IMR-90 (cell line): ENCODE measurements around the gene CDC25A. TPM values are rescaled to one million over a fixed set of nuclear protein-coding genes. Genes with fewer than 3 reads are reported as not detected.

Experiments
- ATAC-seq: fragments of 200-7000 bp; cut with Tn5 transposase; 2 replicates; pipeline ENCODE4 v1.9.1; 2020; ENCODE audit warnings: low read depth, mild to moderate bottlenecking, moderate library complexity
- BruUV-seq: library from RNA; stranded (reverse); fragments of 400-500 nt; replicated peaks from 2 replicates; lab custom pipeline; 2021; lab: Mats Ljungman, UMichigan
- CTCF ChIA-PET: fragments of 300-600 bp; formaldehyde crosslinking; extraction: SDS; loops from one replicate; lab custom pipeline; 2021; ENCODE audit warnings: antibody characterized with exemption; lab: Yijun Ruan, JAX
- POLR2A ChIA-PET: fragments of 300-600 bp; sonication (Branson Sonifier 250); formaldehyde crosslinking; loops from one replicate; lab custom pipeline; 2022; ENCODE audit warnings: antibody characterized with exemption; ENCODE audit not compliant: unreplicated experiment; lab: Charles Lee
- DNase-seq: peaks from one replicate; pipeline ENCODE4 v3.0.0; 2013
- H2AFZ ChIP-seq: replicated peaks from 2 replicates; pipeline ENCODE3; 2013; ENCODE audit warnings: low read length, mild to moderate bottlenecking; ENCODE audit not compliant: poor library complexity
- H2AK5ac ChIP-seq: 2 replicates; pipeline ENCODE4 v1.6.1; 2013; ENCODE audit warnings: low read depth, low read length, inconsistent platforms
- H2AK9ac ChIP-seq: replicated peaks from 2 replicates; pipeline ENCODE3; 2013; ENCODE audit warnings: mild to moderate bottlenecking, low read depth, low read length, moderate library complexity; ENCODE audit not compliant: poor library complexity
- H2BK120ac ChIP-seq: 2 replicates; pipeline ENCODE4 v1.6.1; 2013; ENCODE audit warnings: low read depth, low read length, inconsistent platforms
- H2BK15ac ChIP-seq: 3 replicates; pipeline ENCODE4 v1.6.1; 2013; ENCODE audit warnings: low read depth, low read length, inconsistent platforms
- H2BK20ac ChIP-seq: 2 replicates; pipeline ENCODE4 v1.6.1; 2013; ENCODE audit warnings: low read depth, mild to moderate bottlenecking, inconsistent platforms, low read length, moderate library complexity
- H2BK5ac ChIP-seq: 2 replicates; pipeline ENCODE4 v1.6.1; 2013; ENCODE audit warnings: mild to moderate bottlenecking, low read depth, low read length, inconsistent platforms; ENCODE audit not compliant: poor library complexity, severe bottlenecking
- H3K14ac ChIP-seq: replicated peaks from 2 replicates; pipeline ENCODE4 v1.6.1; 2013; ENCODE audit warnings: low read depth, low read length, inconsistent platforms
- H3K18ac ChIP-seq: 2 replicates; pipeline ENCODE4 v1.6.1; 2013; ENCODE audit warnings: low read depth, low read length, control low read depth
- H3K23ac ChIP-seq: 2 replicates; pipeline ENCODE4 v1.6.1; 2013; ENCODE audit warnings: low read depth, low read length, inconsistent platforms
- H3K27ac ChIP-seq: 2 replicates; pipeline ENCODE4 v1.5.1; 2013; ENCODE audit warnings: mild to moderate bottlenecking, control low read depth, low read length; ENCODE audit not compliant: insufficient read depth
- H3K27me3 ChIP-seq: 2 replicates; pipeline ENCODE4 v1.6.1; 2013; ENCODE audit warnings: low read length; ENCODE audit not compliant: control insufficient read depth, insufficient read depth
- H3K36me3 ChIP-seq: 2 replicates; pipeline ENCODE4 v1.6.1; 2013; ENCODE audit warnings: low read length, mixed read lengths; ENCODE audit not compliant: control insufficient read depth, insufficient read depth
- H3K4ac ChIP-seq: 2 replicates; pipeline ENCODE4 v1.6.1; 2013; ENCODE audit warnings: low read depth, low read length, inconsistent platforms
- H3K4me1 ChIP-seq: 2 replicates; pipeline ENCODE4 v1.6.1; 2013; ENCODE audit warnings: low read length, mixed read lengths; ENCODE audit not compliant: control insufficient read depth, insufficient read depth
- H3K4me2 ChIP-seq: 2 replicates; pipeline ENCODE4 v1.6.1; 2013; ENCODE audit warnings: low read depth, mild to moderate bottlenecking, control low read depth, low read length, moderate library complexity
- H3K4me3 ChIP-seq: 2 replicates; pipeline ENCODE4 v1.5.1; 2013; ENCODE audit warnings: low read depth, mild to moderate bottlenecking, control low read depth, low read length, moderate library complexity; ENCODE audit not compliant: insufficient read depth
- H3K56ac ChIP-seq: 2 replicates; pipeline ENCODE4 v1.6.1; 2013; ENCODE audit warnings: low read length, inconsistent platforms; ENCODE audit not compliant: insufficient read depth; ENCODE audit errors: extremely low read depth
- H3K79me1 ChIP-seq, 2 experiments: 2 replicates each; pipeline ENCODE4 v1.6.1; 2013; ENCODE audit warnings: low read length in 2 of 2, inconsistent platforms in 1 of 2, low read depth in 1 of 2
- H3K9ac ChIP-seq: 2 replicates; pipeline ENCODE4 v1.6.1; 2013; ENCODE audit warnings: low read depth, low read length, control low read depth
- H3K9me1 ChIP-seq: 2 replicates; pipeline ENCODE4 v1.6.1; 2013; ENCODE audit warnings: low read length, inconsistent platforms; ENCODE audit not compliant: insufficient read depth
- H3K9me3 ChIP-seq: 2 replicates; pipeline ENCODE4 v1.6.1; 2013; ENCODE audit warnings: low read length; ENCODE audit not compliant: control insufficient read depth, insufficient read depth
- H4K20me1 ChIP-seq: 2 replicates; pipeline ENCODE4 v1.6.1; 2013; ENCODE audit warnings: low read length, inconsistent platforms; ENCODE audit not compliant: insufficient read depth
- H4K5ac ChIP-seq: 2 replicates; pipeline ENCODE4 v1.6.1; 2013; ENCODE audit warnings: mild to moderate bottlenecking, low read depth, low read length, control low read depth
- H4K8ac ChIP-seq, 2 experiments: 2 replicates each; pipeline ENCODE4 v1.6.1; 2013; ENCODE audit warnings: low read depth in 2 of 2, low read length in 2 of 2, control low read depth in 1 of 2, inconsistent platforms in 1 of 2
- H4K91ac ChIP-seq: 2 replicates; pipeline ENCODE4 v1.6.1; 2013; ENCODE audit warnings: low read depth, low read length, inconsistent platforms; ENCODE audit not compliant: insufficient read depth
- BHLHE40 ChIP-seq: fragments of 150-350 bp; IDR thresholded peaks from 2 replicates; pipeline ENCODE4 v1.6.1; 2016; ENCODE audit warnings: mild to moderate bottlenecking, low read depth, low read length
- CEBPB ChIP-seq: IDR thresholded peaks from 2 replicates; pipeline ENCODE4 v1.6.1; 2012; ENCODE audit warnings: low read depth, low read length, improper control_type of control experiment
- CHD1 ChIP-seq: IDR thresholded peaks from 2 replicates; pipeline ENCODE4 v1.6.1; 2012; ENCODE audit warnings: low read depth, low read length, improper control_type of control experiment
- CTCF ChIP-seq: conservative IDR thresholded peaks from 2 replicates; pipeline ENCODE4 v1.5.1; 2012; ENCODE audit warnings: mild to moderate bottlenecking, low read depth, low read length, improper control_type of control experiment
- ELK1 ChIP-seq: fragments of 150-350 bp; IDR thresholded peaks from 2 replicates; pipeline ENCODE4 v1.6.1; 2016; ENCODE audit warnings: low read depth, mild to moderate bottlenecking, low read length, moderate library complexity, borderline replicate concordance
- FOS ChIP-seq: fragments of 150-350 bp; IDR thresholded peaks from 2 replicates; pipeline ENCODE4 v1.6.1; 2016; ENCODE audit warnings: low read depth, low read length
- MAFK ChIP-seq: IDR thresholded peaks from 2 replicates; pipeline ENCODE4 v1.6.1; 2012; ENCODE audit warnings: low read depth, low read length, improper control_type of control experiment
- MAZ ChIP-seq: IDR thresholded peaks from 2 replicates; pipeline ENCODE4 v1.6.1; 2012; ENCODE audit warnings: low read depth, mild to moderate bottlenecking, low read length, improper control_type of control experiment, moderate library complexity, borderline replicate concordance
- MXI1 ChIP-seq: IDR thresholded peaks from 2 replicates; pipeline ENCODE4 v1.6.1; 2012; ENCODE audit warnings: low read depth, mild to moderate bottlenecking, low read length, moderate library complexity, borderline replicate concordance
- NFE2L2 ChIP-seq: fragments of 150-350 bp; IDR thresholded peaks from 2 replicates; pipeline ENCODE4 v1.6.1; 2016; ENCODE audit warnings: low read depth, mild to moderate bottlenecking, low read length
- POLR2A ChIP-seq: IDR thresholded peaks from 2 replicates; pipeline ENCODE4 v1.6.1; 2012; ENCODE audit warnings: mild to moderate bottlenecking, low read depth, low read length
- RAD21 ChIP-seq: IDR thresholded peaks from 2 replicates; pipeline ENCODE4 v1.6.1; 2012; ENCODE audit warnings: low read length, improper control_type of control experiment
- RCOR1 ChIP-seq: IDR thresholded peaks from 2 replicates; pipeline ENCODE4 v1.6.1; 2012; ENCODE audit warnings: mild to moderate bottlenecking, low read length, improper control_type of control experiment; ENCODE audit not compliant: insufficient replicate concordance
- RFX5 ChIP-seq: IDR thresholded peaks from 2 replicates; pipeline ENCODE4 v1.8.0; 2012; ENCODE audit warnings: low read depth, mild to moderate bottlenecking, low read length, moderate library complexity
- SMC3 ChIP-seq: fragments of 150-350 bp; IDR thresholded peaks from 2 replicates; pipeline ENCODE4 v1.6.1; 2016; ENCODE audit warnings: low read depth, mild to moderate bottlenecking, antibody characterized with exemption, low read length, moderate library complexity
- USF2 ChIP-seq: fragments of 150-350 bp; IDR thresholded peaks from 2 replicates; pipeline ENCODE4 v1.6.1; 2017; ENCODE audit warnings: mild to moderate bottlenecking, antibody characterized with exemption, low read length, low read depth
- WGBS, 2 experiments: methylation state at CpG; one replicate each; pipeline versions ENCODE4 v1.1.5 to v1.1.7; 2013; ENCODE audit warnings: missing lambda C conversion rate in 2 of 2; ENCODE audit not compliant: insufficient read length in 1 of 2; ENCODE audit errors: extremely low coverage in 2 of 2; 5-methylcytosine and 5-hydroxymethylcytosine counted together
- dilution Hi-C: fragments of 300-500 bp; cut with HindIII; formaldehyde crosslinking; loops from one replicate; pipeline ENCODE4 v1.14.3; 2018; ENCODE audit warnings: low sequenced_read_pairs; ENCODE audit not compliant: unreplicated experiment
- in situ Hi-C: fragments of 300-500 bp; cut with MboI; formaldehyde crosslinking; loops from 3 replicates; pipeline ENCODE4 v1.14.3; 2019; ENCODE audit warnings: low sequenced_read_pairs, inconsistent platforms, mixed read lengths
- intact Hi-C: fragments of 100-400 bp; cut with micrococcal nuclease; formaldehyde crosslinking; loops from 2 replicates; pipeline ENCODE4 v1.10.0; 2022
- polyA plus RNA-seq, 3 experiments: library from polyadenylated mRNA; depleted of rRNA; stranded (reverse); fragments of >200 nt; gene quantifications; 2 replicates each; pipeline ENCODE4 v1.2.3, GENCODE V29; 2012; ENCODE audit warnings: low replicate concordance in 1 of 3
- total RNA-seq: library from RNA; depleted of rRNA; stranded (reverse); fragments of >200 nt; gene quantifications from 2 replicates; pipeline ENCODE4 v1.2.3, GENCODE V29; 2012

Gene CDC25A
- total and polyA plus RNA-seq, 2 of the 4 experiments (the other 2 are of a cell fraction), result 4.2 to 10.6 TPM

DNA sequence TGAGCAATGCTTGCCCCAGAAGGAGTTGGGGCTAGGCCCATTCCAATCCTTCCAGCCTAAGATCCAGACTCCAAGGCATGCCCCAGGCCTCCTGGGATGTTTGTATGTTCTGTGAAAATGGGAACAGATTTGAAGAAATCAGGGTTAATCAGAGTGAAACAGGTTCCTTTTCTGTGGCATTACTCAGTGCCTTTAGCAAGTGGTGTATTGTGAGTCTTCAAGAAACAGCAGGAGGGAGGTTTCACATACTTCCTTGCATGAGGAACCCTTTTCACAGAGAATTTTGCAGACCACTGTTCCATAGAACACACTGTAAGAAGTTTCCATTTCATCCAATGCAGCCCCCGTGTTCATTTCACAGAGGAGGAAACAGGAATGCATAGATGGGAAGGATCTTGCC lies 8.4 kb upstream of the CDC25A start:
- H2AFZ ChIP-seq, result no peak overlapping the region
- H3K27me3 ChIP-seq, result peaks cover 7% of the 10 kb centered on the region
- no peaks in the 10 kb centered on the region for H3K4me1 ChIP-seq
- CTCF ChIA-PET, result no interaction called here
- no peak overlapping the region for H2BK20ac ChIP-seq
- ATAC-seq (no peak), DNase-seq (no peak)
- no TSS peak for BruUV-seq
- no peaks in the 10 kb centered on the region for H3K79me1 ChIP-seq
- no peak overlapping the region for H2BK5ac ChIP-seq
- H3K4ac ChIP-seq, result no peak overlapping the region
- H3K27ac ChIP-seq, result no peak overlapping the region
- no peak overlapping the region for H2AK9ac ChIP-seq
- H4K8ac ChIP-seq, result no peak overlapping the region
- TF ChIP-seq CHD1 (no peak), MAFK (no peak), MAZ (no peak), CTCF (no peak), BHLHE40 (no peak), POLR2A (no peak), MXI1 (no peak), RFX5 (no peak), RCOR1 (no peak), RAD21 (no peak), ELK1 (no peak), SMC3 (no peak), NFE2L2 (no peak), CEBPB (no peak), USF2 (no peak), FOS (no peak)
- no peak overlapping the region for H4K5ac ChIP-seq
- dilution Hi-C loops (no loop called here), intact Hi-C loops (no loop called here), in situ Hi-C loops (no loop called here)
- H3K18ac ChIP-seq, result no peak overlapping the region
- H3K9ac ChIP-seq, result no peak overlapping the region
- no peaks in the 10 kb centered on the region for H3K36me3 ChIP-seq
- H3K4me3 ChIP-seq, result no peak overlapping the region
- no peaks in the 10 kb centered on the region for H3K9me3 ChIP-seq
- no peak overlapping the region for H3K4me2 ChIP-seq
- no peak overlapping the region for H3K23ac ChIP-seq
- H4K20me1 ChIP-seq, result no peaks in the 10 kb centered on the region
- H2BK15ac ChIP-seq, result no peak overlapping the region
- H3K56ac ChIP-seq, result no peak overlapping the region
- WGBS, 2 experiments, result no CpG with 5 or more reads among the region's 1 CpG
- no peak overlapping the region for H3K14ac ChIP-seq
- no peak overlapping the region for H2BK120ac ChIP-seq
- no peak overlapping the region for H4K91ac ChIP-seq
- POLR2A ChIA-PET, result no interaction called here
- no peaks in the 10 kb centered on the region for H3K9me1 ChIP-seq
- no peak overlapping the region for H2AK5ac ChIP-seq
